COLO668 (cell line): Measurements from ENCODE around the gene GPX4.

Source experiments
- DNase-seq: peaks from one replicate; lab custom pipeline; 2025; ENCODE audit not compliant: unreplicated experiment; lab: John Stamatoyannopoulos, UW

The GPX4 gene

GRCh38 chr19:1084024-1084868, 19.5 kb upstream of the GPX4 start:
- peak; percentile 79 for DNase-seq

GRCh38 chr19:1085053-1085658, 18.6 kb upstream of the GPX4 start:
- DNase-seq: no peak

GRCh38 chr19:1085676-1086442, 17.9 kb upstream of the GPX4 start:
- DNase-seq: no peak

GRCh38 chr19:1086613-1087012, 17.2 kb upstream of the GPX4 start:
- no peak for DNase-seq

- DNase-seq: no peak
These were observed 15.9 kb upstream of the GPX4 start for GRCh38 chr19:1087813-1088415.

- no peak for DNase-seq
These were observed 15.3 kb upstream of the GPX4 start for GRCh38 chr19:1088416-1089010.

- DNase-seq: no peak
These were observed 14.5 kb upstream of the GPX4 start for GRCh38 chr19:1089126-1089771.

- no peak for DNase-seq
These were observed 13.9 kb upstream of the GPX4 start for GRCh38 chr19:1089891-1090290.

- no peak for DNase-seq
These were observed 12.9 kb upstream of the GPX4 start for GRCh38 chr19:1090731-1091543.

- DNase-seq: no peak
These were observed 12.1 kb upstream of the GPX4 start for GRCh38 chr19:1091544-1092175.

- no peak for DNase-seq
These were observed 10.5 kb upstream of the GPX4 start for GRCh38 chr19:1093330-1093729.

GRCh38 chr19:1093811-1094553, 9.8 kb upstream of the GPX4 start:
- no peak for DNase-seq

GRCh38 chr19:1094655-1094977, 9.2 kb upstream of the GPX4 start:
- no peak for DNase-seq

GRCh38 chr19:1094978-1095701, 8.7 kb upstream of the GPX4 start, which contains the start of gene POLR2E:
Gene POLR2E, minus strand, starts transcription at chr19:1095375. Its CDS starts 60 bp downstream, at chr19:1095315.
- peak; percentile 96 for DNase-seq

GRCh38 chr19:1097810-1098176, 6.0 kb upstream of the GPX4 start:
- DNase-seq: peak; percentile 39

GRCh38 chr19:1098177-1099051, 5.4 kb upstream of the GPX4 start:
- peak; percentile 43 for DNase-seq

- no peak for DNase-seq
These were observed 2.5 kb upstream of the GPX4 start for GRCh38 chr19:1101337-1101698.
